GM19238 (cell line): Measurements from ENCODE around the gene CLC.
"Not testable (repeated sequence)": the region's sequence is repeated elsewhere in the genome, so short reads cannot be mapped to it uniquely, and the experiment has no call there.

Source experiments
- DNase-seq: peaks from one replicate; pipeline ENCODE4 v3.0.0; 2011; ENCODE audit warnings: low spot score; ENCODE audit not compliant: insufficient read length

Gene CLC

DNA sequence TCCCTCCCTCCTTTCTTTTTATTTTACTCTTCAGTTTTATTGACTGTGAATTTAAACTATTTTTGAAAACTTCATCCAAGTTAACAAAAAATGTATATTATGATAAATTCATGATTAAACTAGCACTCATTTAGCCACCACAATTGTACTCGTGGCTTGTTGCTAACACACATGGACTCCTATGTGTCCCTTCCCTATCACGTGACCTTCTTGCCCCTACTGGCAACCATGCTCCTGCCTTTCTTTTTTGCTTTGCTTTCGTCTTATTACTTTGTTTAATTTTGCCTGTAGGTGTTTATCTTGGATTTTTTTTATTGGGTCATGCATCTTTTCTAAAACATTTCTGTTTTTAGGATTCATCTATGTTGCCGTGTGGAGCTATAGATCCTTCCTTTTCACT, 8.2 kb downstream of the CLC start:
- no peak for DNase-seq

- no peak for DNase-seq
These were observed 9.8 kb downstream of the CLC start for GRCh38 chr19:39728040-39728439.

GRCh38 chr19:39727070-39727800, 10.6 kb downstream of the CLC start:
- no peak for DNase-seq

GRCh38 chr19:39725995-39726394, 11.8 kb downstream of the CLC start:
- no peak for DNase-seq

- DNase-seq = not testable (repeated sequence)
These were observed 17.7 kb downstream of the CLC start for GRCh38 chr19:39720144-39720543.

GRCh38 chr19:39710333-39710890, 27.4 kb downstream of the CLC start:
- no peak for DNase-seq

DNA sequence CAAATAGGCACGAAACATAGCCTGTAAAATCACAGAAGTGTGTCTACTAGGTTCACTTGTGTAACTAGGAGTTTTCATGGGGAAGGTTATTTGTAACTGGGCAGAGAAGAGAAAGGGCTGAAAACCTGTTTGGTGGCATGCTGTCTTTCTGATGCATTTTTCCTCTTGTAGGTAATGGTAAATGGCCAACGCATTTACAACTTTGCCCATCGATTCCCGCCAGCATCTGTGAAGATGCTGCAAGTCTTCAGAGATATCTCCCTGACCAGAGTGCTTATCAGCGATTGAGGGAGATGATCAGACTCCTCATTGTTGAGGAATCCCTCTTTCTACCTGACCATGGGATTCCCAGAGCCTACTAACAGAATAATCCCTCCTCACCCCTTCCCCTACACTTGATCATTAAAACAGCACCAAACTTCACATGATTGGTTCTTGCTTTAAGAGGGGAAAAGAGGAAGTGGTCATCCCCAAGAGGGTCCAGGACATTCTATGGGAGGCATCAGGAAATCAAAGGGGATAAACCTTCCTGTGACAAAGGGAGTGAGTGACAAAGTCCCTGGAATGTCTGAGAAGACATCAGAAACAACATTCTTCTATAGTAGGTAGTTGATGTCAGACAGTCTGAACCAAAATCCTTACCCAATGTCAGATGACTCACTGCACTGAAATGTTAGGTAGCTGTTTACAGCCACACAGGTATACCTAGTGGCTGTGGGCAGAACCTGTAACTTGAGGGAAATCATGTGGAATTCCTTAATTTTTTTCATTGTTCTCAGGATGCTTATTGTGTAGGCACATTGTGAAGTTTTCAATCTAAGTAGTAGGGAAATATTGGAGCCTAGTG, 28.6 kb downstream of the CLC start:
- no peak for DNase-seq

DNA sequence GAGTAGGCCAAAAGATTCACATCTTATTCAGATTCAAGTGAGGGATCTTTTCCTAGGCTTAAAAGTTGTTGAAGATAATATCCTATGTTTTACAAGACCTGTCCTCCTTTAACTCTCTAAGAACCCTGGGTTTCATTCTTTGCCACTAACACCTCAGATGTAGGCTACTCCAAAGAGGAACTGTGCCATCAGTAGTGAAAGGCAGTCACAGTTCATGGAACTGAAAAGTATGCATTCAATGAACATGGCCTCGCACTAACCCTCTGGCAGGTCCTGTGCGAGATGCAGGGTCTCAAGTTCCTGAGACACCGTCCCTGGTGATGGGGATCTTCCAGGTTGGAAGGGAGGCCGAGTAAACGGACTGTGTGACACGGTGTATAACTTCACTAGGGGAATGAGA, 29.2 kb downstream of the CLC start:
- DNase-seq = no peak

DNA sequence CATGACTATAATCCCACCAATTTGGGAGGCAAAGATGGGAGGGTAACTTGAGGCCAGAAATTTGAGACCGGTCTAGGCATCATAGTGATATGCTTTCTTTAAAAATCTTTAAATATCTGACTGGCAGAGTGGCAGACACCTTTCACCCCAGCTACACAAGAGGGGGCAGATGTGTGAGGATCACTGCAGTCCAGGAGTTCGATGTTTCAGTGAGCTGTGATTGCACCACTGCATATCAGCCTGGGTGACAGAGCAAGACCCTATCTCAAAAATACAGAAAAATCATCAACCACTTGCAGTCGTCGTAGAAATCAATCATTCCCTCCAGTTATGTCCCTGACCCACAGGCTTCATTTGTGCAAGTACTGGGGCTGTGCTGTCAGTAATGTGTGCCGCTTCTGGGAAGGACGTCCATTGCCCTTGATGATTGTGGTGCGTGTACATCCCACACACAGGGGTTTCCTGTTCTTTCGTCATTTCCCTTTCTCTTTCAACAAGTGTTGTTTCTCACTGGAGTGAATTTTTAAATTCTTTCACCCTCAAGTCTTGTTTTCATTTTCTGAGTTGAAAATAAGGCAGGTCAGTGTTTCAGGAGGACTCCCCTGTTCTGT, 32.1 kb downstream of the CLC start:
- DNase-seq = no peak

DNA sequence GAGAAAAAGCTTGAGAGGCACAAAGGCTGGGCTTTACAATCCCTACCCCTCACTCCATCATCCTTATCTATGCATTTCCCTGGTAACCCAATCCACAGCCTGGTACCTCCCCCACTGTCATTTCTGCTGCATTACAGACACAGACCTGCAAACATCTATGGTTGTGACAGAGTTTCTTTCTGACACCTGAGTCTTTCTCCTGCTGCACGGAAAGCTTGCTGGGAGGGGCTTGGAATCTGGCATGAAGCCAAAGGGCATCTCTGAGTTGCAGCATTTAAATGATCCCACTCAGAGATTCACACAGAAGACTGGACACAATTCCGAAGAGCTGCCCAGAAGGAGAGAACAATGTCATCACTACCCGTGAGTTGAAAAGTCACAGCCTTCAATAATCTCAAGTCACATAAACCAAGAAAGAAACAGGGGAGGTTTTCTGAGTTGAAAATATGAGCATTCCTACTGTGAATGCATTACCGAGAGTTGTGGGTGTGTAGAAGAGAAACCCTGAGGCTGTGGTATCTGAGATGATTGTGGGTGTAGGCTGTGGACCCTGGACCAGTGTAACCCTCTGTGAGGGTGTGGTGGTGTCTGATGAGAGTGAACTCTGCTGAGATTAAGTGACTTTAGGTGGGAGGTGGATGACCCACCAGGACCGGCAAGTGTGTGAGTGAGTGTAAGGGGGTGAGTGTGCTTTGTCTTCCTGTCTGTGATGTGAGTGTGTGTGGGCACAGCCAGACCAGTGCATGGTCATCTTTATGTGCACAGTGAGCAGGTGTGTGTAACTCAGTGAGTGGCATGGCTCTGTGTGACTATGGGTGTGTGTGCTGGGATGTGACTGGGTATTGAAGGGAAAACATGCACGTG, 33.4 kb downstream of the CLC start, which contains the start of gene LGALS14:
TSS of gene LGALS14 (plus strand) at position 301 of the 864 bp plus-strand sequence. CDS start at position 349, 48 bp downstream.
- DNase-seq = no peak

DNA sequence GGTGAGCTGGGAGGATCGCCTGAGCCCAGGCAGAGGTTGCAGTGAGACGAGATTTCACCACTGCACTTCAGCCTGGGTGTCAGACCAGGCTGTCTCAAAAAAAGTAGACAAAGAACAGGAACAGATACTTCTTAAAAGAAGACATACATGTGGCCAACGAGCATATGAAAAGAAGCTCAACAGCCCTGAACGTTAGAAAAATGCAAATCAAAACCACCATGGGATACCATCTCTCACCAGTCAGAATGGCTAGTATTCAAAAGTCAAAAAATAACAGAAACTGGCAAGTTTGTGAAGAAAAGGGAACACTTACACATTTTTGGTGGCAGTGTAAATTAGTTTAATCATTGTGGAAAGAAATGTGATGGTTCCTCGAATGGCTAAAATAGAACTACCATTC, 36.5 kb downstream of the CLC start:
- DNase-seq = no peak

DNA sequence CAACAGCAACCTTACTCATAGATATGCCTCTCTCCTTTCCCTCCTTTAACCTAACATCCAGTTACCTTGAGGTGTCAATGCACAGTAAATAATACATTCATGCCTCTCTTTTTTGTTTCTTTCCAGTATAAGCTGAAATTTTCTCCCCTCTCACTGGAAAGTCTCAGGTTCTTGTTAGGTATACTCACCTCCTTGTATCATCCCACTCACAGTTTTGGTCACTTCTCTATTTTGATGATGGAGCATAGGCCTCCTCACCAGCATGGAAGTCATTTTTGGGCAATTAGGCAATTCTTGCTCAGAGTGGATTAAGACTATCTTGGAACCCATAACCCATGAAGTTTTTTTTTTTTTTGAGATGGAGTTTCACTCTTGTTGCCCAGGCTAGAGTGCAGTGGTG, 39.3 kb downstream of the CLC start:
- no peak for DNase-seq

DNA sequence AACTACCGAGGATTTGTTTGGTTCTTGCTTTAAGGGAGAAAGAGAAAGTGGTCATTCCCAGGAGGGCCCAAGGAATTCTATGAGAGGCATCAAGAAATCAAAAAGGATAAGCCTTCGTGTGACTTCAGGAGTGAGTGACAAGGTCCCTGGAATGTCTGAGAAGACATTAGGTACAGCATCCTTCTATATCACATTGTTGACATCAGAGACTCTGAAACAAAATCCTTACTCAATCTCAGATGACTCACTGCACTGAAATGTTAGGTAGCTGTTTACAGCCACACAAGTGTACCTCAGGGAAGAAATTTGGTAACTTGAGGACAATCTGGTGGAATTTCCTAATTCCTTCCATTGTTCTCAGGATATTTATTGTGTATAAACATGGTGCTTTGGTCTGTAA, 41.4 kb downstream of the CLC start:
- no peak for DNase-seq

GRCh38 chr19:39695759-39696158, 42.1 kb downstream of the CLC start:
- DNase-seq = no peak

DNA sequence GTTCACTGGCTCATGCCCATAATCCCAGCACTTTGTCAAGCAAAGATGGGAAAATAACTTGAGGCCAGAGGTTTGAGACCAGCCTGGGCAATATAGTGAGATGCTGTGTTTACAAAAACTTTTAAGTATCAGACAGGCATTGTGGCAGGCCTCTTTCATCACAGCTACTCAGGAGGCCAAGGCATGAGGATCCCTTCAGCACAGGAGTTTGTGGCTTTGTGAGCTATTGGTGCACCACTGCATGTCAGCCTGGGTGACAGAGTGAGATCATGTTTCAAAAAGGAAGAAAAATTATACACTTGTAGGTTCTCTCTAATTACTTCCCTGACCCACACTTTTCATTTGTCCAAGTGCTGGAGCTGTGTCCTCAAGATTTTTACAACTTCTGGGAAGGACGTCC, 45.0 kb downstream of the CLC start:
- no peak for DNase-seq

- DNase-seq = no peak
These were observed 45.7 kb downstream of the CLC start for GRCh38 chr19:39692166-39692565.

- DNase-seq = not testable (repeated sequence)
These were observed 49.2 kb downstream of the CLC start for GRCh38 chr19:39688637-39689036.

- no peak for DNase-seq
These were observed 51.1 kb downstream of the CLC start for GRCh38 chr19:39686739-39687138.

DNA sequence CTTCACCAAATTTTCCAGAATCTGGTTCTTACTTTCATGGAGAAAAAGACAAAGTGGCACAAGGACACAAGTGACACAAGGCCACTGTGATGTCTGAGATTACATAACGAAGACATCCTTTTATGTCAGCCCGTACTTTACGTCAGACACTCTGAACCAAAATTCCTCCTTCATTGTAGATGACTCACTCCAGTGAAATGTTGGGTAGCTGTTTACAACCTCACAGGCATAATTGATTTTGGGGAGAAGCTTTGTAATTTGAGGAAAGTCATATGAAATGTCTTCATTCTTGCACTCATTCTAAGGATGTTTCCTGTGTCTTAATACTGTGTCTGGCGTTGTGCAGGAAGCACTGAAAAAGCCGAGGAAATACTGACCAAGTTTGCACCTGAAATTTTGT, 53.6 kb downstream of the CLC start:
- no peak for DNase-seq

DNA sequence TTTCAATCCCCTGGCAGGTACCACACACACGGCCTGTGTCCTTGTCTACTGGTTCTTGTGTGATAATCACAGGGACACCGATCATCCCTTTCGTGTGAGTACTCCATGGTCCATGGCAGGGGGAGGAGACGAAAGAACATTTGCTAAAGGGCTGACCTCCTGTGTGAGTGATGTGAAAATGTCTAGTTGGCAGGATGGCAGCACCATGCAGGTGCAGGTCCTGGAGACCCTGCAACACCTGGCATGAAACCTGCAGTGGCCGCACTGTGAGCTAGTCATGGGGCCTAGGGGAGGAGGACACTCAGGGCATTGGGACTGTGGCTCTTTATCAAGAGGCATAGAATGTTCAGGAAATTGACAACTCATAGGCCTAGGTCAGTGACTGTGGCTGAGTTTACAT, 56.4 kb downstream of the CLC start:
- DNase-seq = no peak
